HEK293 (cell line): ENCODE measurements around the gene CHEK1.

Experiments used
- BCL11A ChIP-seq: fragments of 450-650 bp; formaldehyde crosslinking; IDR thresholded peaks from 2 replicates; pipeline ENCODE4 v1.5.1; 2016; ENCODE audit warnings: low read depth, missing biosample characterization, missing genetic modification characterization
- GLI2 ChIP-seq: fragments of 450-650 bp; formaldehyde crosslinking; IDR thresholded peaks from 2 replicates; pipeline ENCODE4; 2017; ENCODE audit warnings: missing biosample characterization, missing genetic modification characterization, low read depth, borderline replicate concordance
- GLIS1 ChIP-seq: fragments of 450-650 bp; formaldehyde crosslinking; IDR thresholded peaks from 2 replicates; pipeline ENCODE4 v1.5.1; 2016; ENCODE audit warnings: missing biosample characterization, missing genetic modification characterization
- GLIS2 ChIP-seq: fragments of 450-650 bp; formaldehyde crosslinking; IDR thresholded peaks from 2 replicates; pipeline ENCODE4 v1.5.1; 2016; ENCODE audit warnings: missing biosample characterization, missing genetic modification characterization
- MEIS1 ChIP-seq: sonication (generic); formaldehyde crosslinking; IDR thresholded peaks from 2 replicates; pipeline ENCODE4 v1.8.1; 2022; ENCODE audit warnings: missing genetic modification reagents, mild to moderate bottlenecking, borderline replicate concordance
- MZF1 ChIP-seq: fragments of 450-650 bp; formaldehyde crosslinking; IDR thresholded peaks from 2 replicates; pipeline ENCODE4 v1.5.1; 2017; ENCODE audit warnings: missing biosample characterization, missing genetic modification characterization, borderline replicate concordance
- SETDB1 ChIP-seq: IDR thresholded peaks from one replicate; pipeline ENCODE4 v1.6.1; 2017; ENCODE audit warnings: mild to moderate bottlenecking, low read length, moderate library complexity, mixed read lengths; ENCODE audit not compliant: insufficient read length
- WT1 ChIP-seq: fragments of 450-650 bp; formaldehyde crosslinking; IDR thresholded peaks from 2 replicates; pipeline ENCODE4 v1.5.1; 2016; ENCODE audit warnings: missing biosample characterization, missing genetic modification characterization
- ZFHX2 ChIP-seq: fragments of 450-650 bp; formaldehyde crosslinking; conservative IDR thresholded peaks from 2 replicates; pipeline ENCODE4 v1.5.1; 2016; ENCODE audit warnings: missing biosample characterization, missing genetic modification characterization
- ZFP69B ChIP-seq: fragments of 450-650 bp; formaldehyde crosslinking; IDR thresholded peaks from 2 replicates; pipeline ENCODE4 v1.5.1; 2016; ENCODE audit warnings: missing biosample characterization, missing genetic modification characterization
- ZIC2 ChIP-seq: fragments of 450-650 bp; formaldehyde crosslinking; IDR thresholded peaks from 2 replicates; pipeline ENCODE4 v1.5.1; 2016; ENCODE audit warnings: missing biosample characterization, missing genetic modification characterization
- ZNF138 ChIP-seq: fragments of 450-650 bp; formaldehyde crosslinking; IDR thresholded peaks from 2 replicates; pipeline ENCODE4 v1.5.1; 2016; ENCODE audit warnings: missing biosample characterization, missing genetic modification characterization, borderline replicate concordance
- ZNF16 ChIP-seq: fragments of 450-650 bp; formaldehyde crosslinking; IDR thresholded peaks from 2 replicates; pipeline ENCODE4 v1.5.1; 2016; ENCODE audit warnings: low read depth, missing biosample characterization, missing genetic modification characterization
- ZNF175 ChIP-seq: fragments of 450-650 bp; formaldehyde crosslinking; IDR thresholded peaks from 2 replicates; pipeline ENCODE4 v1.5.1; 2016; ENCODE audit warnings: missing biosample characterization, missing genetic modification characterization
- ZNF2 ChIP-seq: fragments of 450-650 bp; formaldehyde crosslinking; IDR thresholded peaks from 2 replicates; pipeline ENCODE4 v1.5.1; 2016; ENCODE audit warnings: missing biosample characterization, missing genetic modification characterization
- ZNF211 ChIP-seq: fragments of 450-650 bp; formaldehyde crosslinking; IDR thresholded peaks from 2 replicates; pipeline ENCODE4 v1.5.1; 2016; ENCODE audit warnings: low read depth, missing biosample characterization, missing genetic modification characterization
- ZNF324 ChIP-seq: fragments of 450-650 bp; formaldehyde crosslinking; IDR thresholded peaks from 2 replicates; pipeline ENCODE4 v1.5.1; 2016; ENCODE audit warnings: missing biosample characterization, missing genetic modification characterization
- ZNF354C ChIP-seq: fragments of 450-650 bp; formaldehyde crosslinking; IDR thresholded peaks from 2 replicates; pipeline ENCODE4 v1.5.1; 2016; ENCODE audit warnings: missing biosample characterization, missing genetic modification characterization, low read depth, borderline replicate concordance
- ZNF394 ChIP-seq: fragments of 450-650 bp; formaldehyde crosslinking; IDR thresholded peaks from 2 replicates; pipeline ENCODE4 v1.5.1; 2016; ENCODE audit warnings: missing biosample characterization, missing genetic modification characterization, mild to moderate bottlenecking, moderate library complexity, borderline replicate concordance
- ZNF514 ChIP-seq: fragments of 450-650 bp; formaldehyde crosslinking; IDR thresholded peaks from 2 replicates; pipeline ENCODE4 v1.5.1; 2016; ENCODE audit warnings: missing biosample characterization, missing genetic modification characterization
- ZNF521 ChIP-seq: fragments of 450-650 bp; formaldehyde crosslinking; IDR thresholded peaks from 2 replicates; pipeline ENCODE4 v1.5.1; 2017; ENCODE audit warnings: missing biosample characterization, mild to moderate bottlenecking, missing genetic modification characterization
- ZNF544 ChIP-seq: fragments of 450-650 bp; formaldehyde crosslinking; IDR thresholded peaks from 2 replicates; pipeline ENCODE4 v1.5.0; 2017; ENCODE audit warnings: missing biosample characterization, missing genetic modification characterization
- ZNF549 ChIP-seq: fragments of 450-650 bp; IDR thresholded peaks from 2 replicates; pipeline ENCODE4 v1.5.1; 2018; ENCODE audit warnings: missing biosample characterization, missing genetic modification characterization, mild to moderate bottlenecking, inconsistent platforms, moderate library complexity
- ZNF624 ChIP-seq: fragments of 450-650 bp; formaldehyde crosslinking; IDR thresholded peaks from 2 replicates; pipeline ENCODE4 v1.5.1; 2017; ENCODE audit warnings: missing biosample characterization, missing genetic modification characterization
- ZNF660 ChIP-seq: fragments of 450-650 bp; IDR thresholded peaks from 2 replicates; pipeline ENCODE4 v1.5.1; 2018; ENCODE audit warnings: missing biosample characterization, mild to moderate bottlenecking, missing genetic modification characterization
- ZNF747 ChIP-seq: fragments of 450-650 bp; formaldehyde crosslinking; IDR thresholded peaks from 2 replicates; pipeline ENCODE4 v1.5.1; 2016; ENCODE audit warnings: missing biosample characterization, missing genetic modification characterization
- ZNF777 ChIP-seq: fragments of 450-650 bp; formaldehyde crosslinking; IDR thresholded peaks from 2 replicates; pipeline ENCODE4 v1.5.1; 2017; ENCODE audit warnings: missing biosample characterization, missing genetic modification characterization, borderline replicate concordance
- TF ChIP-seq, protein P1 (sequence below): fragments of 450-650 bp; formaldehyde crosslinking; IDR thresholded peaks from 2 replicates; pipeline ENCODE4 v1.5.1; 2016; ENCODE audit warnings: missing biosample characterization, missing genetic modification characterization
- TF ChIP-seq, protein P2 (sequence below): fragments of 450-650 bp; formaldehyde crosslinking; IDR thresholded peaks from 2 replicates; pipeline ENCODE4 v1.5.1; 2016; ENCODE audit warnings: missing biosample characterization, missing genetic modification characterization
- TF ChIP-seq, protein P3 (sequence below): fragments of 450-650 bp; formaldehyde crosslinking; IDR thresholded peaks from 2 replicates; pipeline ENCODE4 v1.5.1; 2017; ENCODE audit warnings: missing biosample characterization, missing genetic modification characterization
- TF ChIP-seq, protein P4 (sequence below): fragments of 450-650 bp; formaldehyde crosslinking; IDR thresholded peaks from 2 replicates; pipeline ENCODE4 v1.5.1; 2016; ENCODE audit warnings: missing biosample characterization, missing genetic modification characterization

The CHEK1 gene

DNA sequence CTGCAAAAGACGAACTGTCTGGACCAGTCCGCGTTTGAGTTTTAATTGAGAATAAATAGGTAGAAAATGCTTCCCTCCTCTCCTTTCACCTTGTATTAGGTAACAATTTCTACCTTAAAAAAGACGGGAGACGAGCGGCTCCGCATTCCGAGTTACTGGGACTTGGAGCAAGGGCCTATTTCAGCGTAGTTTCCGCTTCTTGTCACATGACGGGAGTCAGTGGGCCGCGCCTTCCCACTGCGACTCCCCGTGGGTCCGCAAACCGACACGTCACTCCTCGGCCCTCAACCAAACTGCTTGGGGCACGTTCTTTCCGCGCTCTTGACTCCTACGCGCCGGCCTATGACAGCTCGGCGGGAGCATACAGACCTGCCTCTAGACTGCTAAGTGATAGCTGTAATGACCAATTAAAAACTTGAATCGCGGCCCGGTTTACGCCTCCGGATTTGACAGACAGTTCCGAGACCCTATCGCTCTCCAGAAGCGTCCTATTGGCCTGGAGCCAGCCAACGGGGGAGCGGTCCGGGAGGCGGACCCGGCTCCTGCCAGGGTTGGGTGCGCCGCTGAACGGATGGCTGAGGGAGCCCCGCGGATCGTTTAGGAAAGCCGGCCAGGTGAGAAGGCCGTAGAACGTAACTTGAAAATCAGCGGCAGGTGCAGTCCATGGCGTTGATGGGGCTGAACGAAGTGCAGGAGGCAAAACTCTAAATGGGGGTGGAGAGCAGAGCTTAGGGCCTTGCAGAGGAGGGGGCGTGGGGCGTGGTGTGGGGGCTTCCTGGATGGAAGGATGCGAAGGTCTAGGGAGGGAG is 32.5 kb upstream of the CHEK1 start, which contains the start of gene STT3A (continued):
- TF ChIP-seq, protein P1, sequence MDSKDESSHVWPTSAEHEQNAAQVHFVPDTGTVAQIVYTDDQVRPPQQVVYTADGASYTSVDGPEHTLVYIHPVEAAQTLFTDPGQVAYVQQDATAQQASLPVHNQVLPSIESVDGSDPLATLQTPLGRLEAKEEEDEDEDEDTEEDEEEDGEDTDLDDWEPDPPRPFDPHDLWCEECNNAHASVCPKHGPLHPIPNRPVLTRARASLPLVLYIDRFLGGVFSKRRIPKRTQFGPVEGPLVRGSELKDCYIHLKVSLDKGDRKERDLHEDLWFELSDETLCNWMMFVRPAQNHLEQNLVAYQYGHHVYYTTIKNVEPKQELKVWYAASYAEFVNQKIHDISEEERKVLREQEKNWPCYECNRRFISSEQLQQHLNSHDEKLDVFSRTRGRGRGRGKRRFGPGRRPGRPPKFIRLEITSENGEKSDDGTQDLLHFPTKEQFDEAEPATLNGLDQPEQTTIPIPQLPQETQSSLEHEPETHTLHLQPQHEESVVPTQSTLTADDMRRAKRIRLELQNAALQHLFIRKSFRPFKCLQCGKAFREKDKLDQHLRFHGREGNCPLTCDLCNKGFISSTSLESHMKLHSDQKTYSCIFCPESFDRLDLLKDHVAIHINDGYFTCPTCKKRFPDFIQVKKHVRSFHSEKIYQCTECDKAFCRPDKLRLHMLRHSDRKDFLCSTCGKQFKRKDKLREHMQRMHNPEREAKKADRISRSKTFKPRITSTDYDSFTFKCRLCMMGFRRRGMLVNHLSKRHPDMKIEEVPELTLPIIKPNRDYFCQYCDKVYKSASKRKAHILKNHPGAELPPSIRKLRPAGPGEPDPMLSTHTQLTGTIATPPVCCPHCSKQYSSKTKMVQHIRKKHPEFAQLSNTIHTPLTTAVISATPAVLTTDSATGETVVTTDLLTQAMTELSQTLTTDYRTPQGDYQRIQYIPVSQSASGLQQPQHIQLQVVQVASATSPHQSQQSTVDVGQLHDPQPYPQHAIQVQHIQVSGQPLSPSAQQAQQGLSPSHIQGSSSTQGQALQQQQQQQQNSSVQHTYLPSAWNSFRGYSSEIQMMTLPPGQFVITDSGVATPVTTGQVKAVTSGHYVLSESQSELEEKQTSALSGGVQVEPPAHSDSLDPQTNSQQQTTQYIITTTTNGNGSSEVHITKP (tag by site-specific recombination), result no peak; the same call in 1 of the 2 replicates
- 0 out of 2 replicates have a peak, but pooled peaks have one; percentile 38 for TF ChIP-seq WT1 (tag by site-specific recombination)
- no peak for TF ChIP-seq BCL11A (tag by site-specific recombination)
- no peak for TF ChIP-seq ZNF747
- TF ChIP-seq GLIS1 (tag by site-specific recombination), result peak; percentile 94
- TF ChIP-seq ZNF521 (tag by site-specific recombination), result no peak
- TF ChIP-seq ZNF175 (tag by site-specific recombination), result no peak
- TF ChIP-seq ZNF16 (tag by site-specific recombination), result no peak
- TF ChIP-seq ZNF2 (tag by site-specific recombination), result no peak
- TF ChIP-seq ZNF624 (tag by site-specific recombination), result no peak
- TF ChIP-seq ZNF354C (tag by site-specific recombination), result no peak
- TF ChIP-seq, protein P2, sequence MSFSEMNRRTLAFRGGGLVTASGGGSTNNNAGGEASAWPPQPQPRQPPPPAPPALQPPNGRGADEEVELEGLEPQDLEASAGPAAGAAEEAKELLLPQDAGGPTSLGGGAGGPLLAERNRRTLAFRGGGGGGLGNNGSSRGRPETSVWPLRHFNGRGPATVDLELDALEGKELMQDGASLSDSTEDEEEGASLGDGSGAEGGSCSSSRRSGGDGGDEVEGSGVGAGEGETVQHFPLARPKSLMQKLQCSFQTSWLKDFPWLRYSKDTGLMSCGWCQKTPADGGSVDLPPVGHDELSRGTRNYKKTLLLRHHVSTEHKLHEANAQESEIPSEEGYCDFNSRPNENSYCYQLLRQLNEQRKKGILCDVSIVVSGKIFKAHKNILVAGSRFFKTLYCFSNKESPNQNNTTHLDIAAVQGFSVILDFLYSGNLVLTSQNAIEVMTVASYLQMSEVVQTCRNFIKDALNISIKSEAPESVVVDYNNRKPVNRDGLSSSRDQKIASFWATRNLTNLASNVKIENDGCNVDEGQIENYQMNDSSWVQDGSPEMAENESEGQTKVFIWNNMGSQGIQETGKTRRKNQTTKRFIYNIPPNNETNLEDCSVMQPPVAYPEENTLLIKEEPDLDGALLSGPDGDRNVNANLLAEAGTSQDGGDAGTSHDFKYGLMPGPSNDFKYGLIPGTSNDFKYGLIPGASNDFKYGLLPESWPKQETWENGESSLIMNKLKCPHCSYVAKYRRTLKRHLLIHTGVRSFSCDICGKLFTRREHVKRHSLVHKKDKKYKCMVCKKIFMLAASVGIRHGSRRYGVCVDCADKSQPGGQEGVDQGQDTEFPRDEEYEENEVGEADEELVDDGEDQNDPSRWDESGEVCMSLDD, result no peak; the same call in 1 of the 2 replicates
- peak; percentile 82 for TF ChIP-seq ZFHX2 (tag by site-specific recombination)
- TF ChIP-seq ZNF324 (tag by site-specific recombination), result no peak
- TF ChIP-seq ZNF394 (tag by site-specific recombination), result no peak; the same call in 1 of the 2 replicates
- no peak for TF ChIP-seq MEIS1 (CRISPR knock-in tag)
- TF ChIP-seq ZNF549 (tag by site-specific recombination), result no peak
- TF ChIP-seq ZNF777 (tag by site-specific recombination), result no peak
- no peak for TF ChIP-seq ZNF544 (tag by site-specific recombination)
- no peak for TF ChIP-seq ZNF211 (tag by site-specific recombination)
- TF ChIP-seq GLIS2, result peak; percentile 98
- TF ChIP-seq ZFP69B (tag by site-specific recombination), result no peak
- peak; percentile 84 for TF ChIP-seq ZIC2 (tag by site-specific recombination)
- TF ChIP-seq ZNF138 (tag by site-specific recombination), result no peak
- TF ChIP-seq GLI2 (tag by site-specific recombination), result no peak
- TF ChIP-seq SETDB1, result no peak
- TF ChIP-seq, protein P3, sequence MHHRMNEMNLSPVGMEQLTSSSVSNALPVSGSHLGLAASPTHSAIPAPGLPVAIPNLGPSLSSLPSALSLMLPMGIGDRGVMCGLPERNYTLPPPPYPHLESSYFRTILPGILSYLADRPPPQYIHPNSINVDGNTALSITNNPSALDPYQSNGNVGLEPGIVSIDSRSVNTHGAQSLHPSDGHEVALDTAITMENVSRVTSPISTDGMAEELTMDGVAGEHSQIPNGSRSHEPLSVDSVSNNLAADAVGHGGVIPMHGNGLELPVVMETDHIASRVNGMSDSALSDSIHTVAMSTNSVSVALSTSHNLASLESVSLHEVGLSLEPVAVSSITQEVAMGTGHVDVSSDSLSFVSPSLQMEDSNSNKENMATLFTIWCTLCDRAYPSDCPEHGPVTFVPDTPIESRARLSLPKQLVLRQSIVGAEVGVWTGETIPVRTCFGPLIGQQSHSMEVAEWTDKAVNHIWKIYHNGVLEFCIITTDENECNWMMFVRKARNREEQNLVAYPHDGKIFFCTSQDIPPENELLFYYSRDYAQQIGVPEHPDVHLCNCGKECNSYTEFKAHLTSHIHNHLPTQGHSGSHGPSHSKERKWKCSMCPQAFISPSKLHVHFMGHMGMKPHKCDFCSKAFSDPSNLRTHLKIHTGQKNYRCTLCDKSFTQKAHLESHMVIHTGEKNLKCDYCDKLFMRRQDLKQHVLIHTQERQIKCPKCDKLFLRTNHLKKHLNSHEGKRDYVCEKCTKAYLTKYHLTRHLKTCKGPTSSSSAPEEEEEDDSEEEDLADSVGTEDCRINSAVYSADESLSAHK (tag by site-specific recombination), result no peak
- peak; percentile 17 for TF ChIP-seq ZNF660 (tag by site-specific recombination)
- TF ChIP-seq, protein P4, sequence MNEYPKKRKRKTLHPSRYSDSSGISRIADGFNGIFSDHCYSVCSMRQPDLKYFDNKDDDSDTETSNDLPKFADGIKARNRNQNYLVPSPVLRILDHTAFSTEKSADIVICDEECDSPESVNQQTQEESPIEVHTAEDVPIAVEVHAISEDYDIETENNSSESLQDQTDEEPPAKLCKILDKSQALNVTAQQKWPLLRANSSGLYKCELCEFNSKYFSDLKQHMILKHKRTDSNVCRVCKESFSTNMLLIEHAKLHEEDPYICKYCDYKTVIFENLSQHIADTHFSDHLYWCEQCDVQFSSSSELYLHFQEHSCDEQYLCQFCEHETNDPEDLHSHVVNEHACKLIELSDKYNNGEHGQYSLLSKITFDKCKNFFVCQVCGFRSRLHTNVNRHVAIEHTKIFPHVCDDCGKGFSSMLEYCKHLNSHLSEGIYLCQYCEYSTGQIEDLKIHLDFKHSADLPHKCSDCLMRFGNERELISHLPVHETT (tag by site-specific recombination), result no peak
- TF ChIP-seq MZF1 (tag by site-specific recombination), result no peak
- no peak for TF ChIP-seq ZNF514 (tag by site-specific recombination)
